ENCODE results near the gene BST1. TPM values are rescaled to one million over a fixed set of nuclear protein-coding genes. Genes with fewer than 3 reads are reported as not detected.

Gene BST1
- total RNA-seq, 1 experiment from 2014 or later: 0.31 TPM

DNA sequence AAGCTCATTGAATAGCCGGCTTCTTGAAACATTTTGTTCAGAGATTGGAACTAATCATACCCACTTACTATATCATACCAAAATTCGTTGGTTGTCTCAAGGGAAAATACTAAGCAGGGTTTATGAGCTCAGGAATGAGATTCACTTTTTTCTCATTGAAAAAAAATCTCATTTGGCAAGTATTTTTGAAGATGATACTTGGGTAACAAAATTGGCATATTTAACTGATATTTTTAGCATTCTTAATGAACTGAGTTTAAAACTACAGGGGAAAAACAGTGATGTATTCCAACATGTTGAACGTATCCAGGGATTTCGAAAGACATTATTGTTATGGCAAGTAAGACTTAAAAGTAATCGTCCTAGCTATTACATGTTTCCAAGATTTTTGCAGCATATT lies 14.8 kb upstream of the BST1 start:
- DNase-seq: no peak
- Histone ChIP-seq H4K20me1 (ENCODE audit: insufficient read depth) (no peaks in the 10 kb centered on the region), H3K4me2 (no peak overlapping the region), H2AFZ (no peak overlapping the region), H3K9me2 (ENCODE audit: insufficient read depth) (no peaks in the 10 kb centered on the region), H3K79me2 (ENCODE audit: low read depth) (peaks cover 22% of the 10 kb centered on the region), H3F3A (ENCODE audit: insufficient read depth, low read depth) (peaks cover 8% of the 10 kb centered on the region), H3K36me3 (ENCODE audit: low read depth) (peaks cover 38% of the 10 kb centered on the region), H3K9me3 (ENCODE audit: insufficient read depth, low read depth) (no peaks in the 10 kb centered on the region), H3K27ac (no peak overlapping the region), H3K4me1 (replicated peaks; ENCODE audit: insufficient read depth) (peaks cover 28% of the 10 kb centered on the region), H3K27me3 (ENCODE audit: insufficient read depth, low read depth) (no peaks in the 10 kb centered on the region), H3K4me3 (no peak overlapping the region)
- intact Hi-C loops (cut with micrococcal nuclease; ENCODE audit: unreplicated experiment): no loop called here
- CTCF ChIA-PET: interaction anchor here (0.6 kb wide), 1 partner anchor 118 kb away, joined by 3 read pairs; no protein-coding TSS in a partner anchor
- POLR2A ChIA-PET (ENCODE audit: unreplicated experiment): no interaction called here
- TF ChIP-seq, protein P1, sequence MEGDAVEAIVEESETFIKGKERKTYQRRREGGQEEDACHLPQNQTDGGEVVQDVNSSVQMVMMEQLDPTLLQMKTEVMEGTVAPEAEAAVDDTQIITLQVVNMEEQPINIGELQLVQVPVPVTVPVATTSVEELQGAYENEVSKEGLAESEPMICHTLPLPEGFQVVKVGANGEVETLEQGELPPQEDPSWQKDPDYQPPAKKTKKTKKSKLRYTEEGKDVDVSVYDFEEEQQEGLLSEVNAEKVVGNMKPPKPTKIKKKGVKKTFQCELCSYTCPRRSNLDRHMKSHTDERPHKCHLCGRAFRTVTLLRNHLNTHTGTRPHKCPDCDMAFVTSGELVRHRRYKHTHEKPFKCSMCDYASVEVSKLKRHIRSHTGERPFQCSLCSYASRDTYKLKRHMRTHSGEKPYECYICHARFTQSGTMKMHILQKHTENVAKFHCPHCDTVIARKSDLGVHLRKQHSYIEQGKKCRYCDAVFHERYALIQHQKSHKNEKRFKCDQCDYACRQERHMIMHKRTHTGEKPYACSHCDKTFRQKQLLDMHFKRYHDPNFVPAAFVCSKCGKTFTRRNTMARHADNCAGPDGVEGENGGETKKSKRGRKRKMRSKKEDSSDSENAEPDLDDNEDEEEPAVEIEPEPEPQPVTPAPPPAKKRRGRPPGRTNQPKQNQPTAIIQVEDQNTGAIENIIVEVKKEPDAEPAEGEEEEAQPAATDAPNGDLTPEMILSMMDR (conservative IDR thresholded peaks at IDR 0.05): no peak
- no peak for TF ChIP-seq EZH2 (IDR thresholded peaks at IDR 0.05; ENCODE audit: low read depth)
- BruUV-seq (replicated peaks): no TSS peak

DNA sequence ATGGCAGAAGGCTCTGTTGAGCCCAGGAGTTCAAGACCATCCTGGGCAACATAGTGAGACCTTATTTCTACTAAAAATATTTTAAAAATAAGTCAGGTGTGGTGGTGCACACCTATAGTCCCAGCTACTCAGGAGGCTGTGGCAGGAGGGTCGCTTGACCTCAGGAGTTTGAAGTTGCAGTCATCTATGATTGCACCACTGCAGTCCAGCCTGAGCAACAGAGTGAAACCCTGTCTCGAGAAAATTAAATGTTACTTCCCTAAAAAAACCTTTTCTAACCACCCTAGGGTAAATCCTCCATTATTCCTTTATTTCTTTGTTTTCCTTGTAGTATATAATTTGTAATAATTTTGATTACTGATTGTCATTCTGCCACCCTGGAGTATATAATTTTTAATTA lies 13.3 kb upstream of the BST1 start:
- H2AFZ ChIP-seq: no peak overlapping the region
- H4K20me1 ChIP-seq (ENCODE audit: insufficient read depth): no peaks in the 10 kb centered on the region
- no peaks in the 10 kb centered on the region for H3K27me3 ChIP-seq (ENCODE audit: insufficient read depth, low read depth)
- peaks cover 8% of the 10 kb centered on the region for H3K79me2 ChIP-seq (ENCODE audit: low read depth)
- no TSS peak for BruUV-seq (replicated peaks)
- no peak for TF ChIP-seq EZH2 (IDR thresholded peaks at IDR 0.05; ENCODE audit: low read depth)
- TF ChIP-seq, protein P1 (conservative IDR thresholded peaks at IDR 0.05): no peak
- H3K4me2 ChIP-seq: peak overlapping the region; percentile 56; the same call in 1 of the 2 replicates
- ChIA-PET POLR2A (ENCODE audit: unreplicated experiment) (no interaction called here), CTCF (no interaction called here)
- peak overlapping the region; percentile 82 for H3K27ac ChIP-seq
- no peaks in the 10 kb centered on the region for H3K9me2 ChIP-seq (ENCODE audit: insufficient read depth)
- peaks cover 28% of the 10 kb centered on the region for H3K36me3 ChIP-seq (ENCODE audit: low read depth)
- H3F3A ChIP-seq (ENCODE audit: insufficient read depth, low read depth): peaks cover 19% of the 10 kb centered on the region
- no peak overlapping the region for H3K4me3 ChIP-seq
- no peaks in the 10 kb centered on the region; the same call in 1 of the 2 replicates for H3K9me3 ChIP-seq (ENCODE audit: insufficient read depth, low read depth)
- intact Hi-C loops (cut with micrococcal nuclease; ENCODE audit: unreplicated experiment): no loop called here
- no peak for DNase-seq
- peaks cover 30% of the 10 kb centered on the region for H3K4me1 ChIP-seq (replicated peaks; ENCODE audit: insufficient read depth)

DNA sequence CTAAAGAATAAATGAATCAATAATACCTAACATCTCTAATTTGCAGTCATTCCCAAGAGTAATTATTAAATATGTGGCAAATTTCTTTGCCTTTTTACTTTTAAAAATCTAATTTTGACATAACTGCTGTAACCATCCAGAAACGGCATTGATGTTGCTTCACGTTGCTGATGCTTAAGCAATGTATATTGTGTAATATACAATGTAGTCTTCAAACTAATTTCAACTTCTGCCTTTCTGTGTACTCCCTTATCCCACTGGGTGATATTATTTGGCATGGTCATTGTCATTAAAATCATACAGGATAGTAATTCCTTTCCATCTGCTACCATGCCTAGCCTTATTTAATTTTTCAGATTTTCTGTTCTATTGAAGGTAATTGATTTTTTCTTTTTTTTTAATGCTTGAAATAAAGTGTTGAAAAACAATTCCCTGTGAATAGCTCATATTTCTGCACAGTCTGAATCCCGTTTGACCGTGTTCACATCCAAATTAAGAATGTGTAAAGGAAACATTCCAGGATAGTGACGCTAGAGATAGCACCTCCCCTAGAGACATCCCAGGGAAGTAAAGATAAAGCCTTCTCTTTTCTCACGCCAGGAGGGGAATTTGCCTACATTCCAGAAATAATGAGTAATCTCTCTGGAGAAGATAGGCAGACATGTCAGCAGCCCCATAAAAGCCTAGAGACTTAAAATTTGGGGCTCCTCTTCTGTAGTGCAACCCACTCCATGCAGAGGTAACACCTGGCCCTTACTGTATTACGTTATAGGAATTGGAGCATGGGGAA lies 12.7 kb upstream of the BST1 start:
- H3K79me2 ChIP-seq (ENCODE audit: low read depth): peaks cover 1% of the 10 kb centered on the region
- H3F3A ChIP-seq (ENCODE audit: insufficient read depth, low read depth): peaks cover 26% of the 10 kb centered on the region
- peak overlapping the region; percentile 56 for H3K4me2 ChIP-seq
- no peak overlapping the region for H2AFZ ChIP-seq
- BruUV-seq (replicated peaks): TSS peak; percentile 68
- peaks cover 22% of the 10 kb centered on the region for H3K36me3 ChIP-seq (ENCODE audit: low read depth)
- no peaks in the 10 kb centered on the region for H3K27me3 ChIP-seq (ENCODE audit: insufficient read depth, low read depth)
- peaks cover 37% of the 10 kb centered on the region for H3K4me1 ChIP-seq (replicated peaks; ENCODE audit: insufficient read depth)
- ChIA-PET POLR2A (ENCODE audit: unreplicated experiment) (interaction anchor here (0.6 kb wide), 4 partner anchors 9 to 231 kb away, joined by 4 to 8 read pairs (median 5); partner anchors contain the start of gene FAM200B), CTCF (no interaction called here)
- no peaks in the 10 kb centered on the region; the same call in 1 of the 2 replicates for H3K9me3 ChIP-seq (ENCODE audit: insufficient read depth, low read depth)
- peak overlapping the region; percentile 82 for H3K27ac ChIP-seq
- no peaks in the 10 kb centered on the region for H4K20me1 ChIP-seq (ENCODE audit: insufficient read depth)
- DNase-seq: peak; percentile 47 to 88
- no peaks in the 10 kb centered on the region for H3K9me2 ChIP-seq (ENCODE audit: insufficient read depth)
- no peak overlapping the region for H3K4me3 ChIP-seq
- intact Hi-C loops (cut with micrococcal nuclease; ENCODE audit: unreplicated experiment): loop anchor here (1.0 to 5.0 kb wide), 5 partner anchors 9 to 217 kb away; partner anchors contain the start of gene FAM200B
- TF ChIP-seq EZH2 (IDR thresholded peaks at IDR 0.05; ENCODE audit: low read depth): no peak
- TF ChIP-seq, protein P1 (conservative IDR thresholded peaks at IDR 0.05): no peak
